ENCODE results near the gene KDM4D.
"Not testable (repeated sequence)": the region's sequence is repeated elsewhere in the genome, so short reads cannot be mapped to it uniquely, and the experiment has no call there.

Gene KDM4D

DNA sequence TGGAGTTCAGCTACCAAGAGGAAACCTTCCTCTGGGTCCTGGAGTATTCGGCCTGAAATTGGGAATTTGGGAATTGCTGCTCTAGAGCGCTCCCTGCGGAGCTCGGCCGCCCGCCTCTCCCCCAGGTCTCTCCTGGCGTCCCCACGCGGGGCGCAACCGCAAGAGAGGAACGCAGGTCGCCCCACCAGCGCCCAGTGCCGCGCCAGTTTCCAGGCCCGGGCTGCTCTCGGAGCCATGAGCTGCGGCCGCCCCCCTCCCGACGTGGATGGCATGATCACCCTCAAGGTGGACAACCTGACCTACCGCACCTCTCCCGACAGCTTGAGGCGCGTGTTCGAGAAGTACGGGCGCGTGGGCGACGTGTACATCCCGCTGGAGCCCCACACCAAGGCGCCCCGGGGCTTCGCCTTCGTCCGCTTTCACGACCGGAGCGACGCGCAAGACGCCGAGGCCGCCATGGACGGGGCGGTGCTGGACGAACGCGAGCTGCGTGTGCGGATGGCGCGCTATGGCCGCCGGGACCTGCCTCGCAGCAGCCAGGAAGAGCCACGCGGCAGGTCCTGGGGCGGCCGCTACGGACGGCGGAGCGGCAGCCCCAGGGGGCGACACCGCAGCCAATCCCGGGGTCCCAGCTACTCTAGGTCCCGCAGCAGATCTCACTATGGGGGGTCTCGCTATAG lies 64.0 kb downstream of the KDM4D start:
- DNase-seq = not testable (repeated sequence)

GRCh38 chr11:95042239-95042638 lies 68.7 kb downstream of the KDM4D start:
- DNase-seq = no peak

DNA sequence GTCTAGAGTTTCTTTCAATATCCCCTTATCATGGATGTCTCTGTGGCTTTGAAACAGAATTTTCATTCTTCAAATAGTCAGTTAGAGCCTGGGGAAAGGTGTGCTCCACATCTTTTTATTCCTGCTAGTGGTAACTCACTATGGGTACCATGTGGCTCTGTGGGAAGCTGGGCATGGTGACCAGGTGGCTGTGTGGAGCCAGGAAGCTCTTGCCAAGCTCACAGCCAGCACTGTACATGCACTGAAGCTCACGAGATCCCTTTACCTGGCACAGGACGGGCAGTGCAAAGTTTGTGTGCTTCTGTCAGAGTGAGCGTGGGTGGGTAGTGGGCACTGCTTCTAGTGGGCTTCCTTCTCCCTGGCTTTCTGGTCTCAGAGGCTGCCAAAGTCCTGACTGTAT lies 69.4 kb downstream of the KDM4D start:
- DNase-seq = no peak

DNA sequence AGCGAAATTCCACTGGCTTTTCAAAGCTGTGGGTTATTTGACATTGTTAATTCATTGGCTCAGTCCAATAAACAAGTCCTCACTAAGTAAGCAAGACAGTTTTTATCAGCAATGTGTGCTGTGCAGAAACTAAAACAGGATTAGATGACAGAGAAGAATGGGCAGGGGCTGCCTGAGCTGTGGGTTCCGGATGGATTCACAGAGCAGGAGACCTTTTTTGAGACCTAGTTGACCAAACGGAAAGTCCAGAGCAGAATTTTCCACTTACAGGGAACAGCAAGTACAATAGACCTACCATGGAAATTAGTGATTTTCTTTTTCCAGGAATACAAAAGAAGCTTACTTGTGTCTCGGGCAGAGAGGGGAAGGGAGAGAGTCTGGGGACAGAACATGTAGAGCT lies 70.5 kb downstream of the KDM4D start:
- DNase-seq = no peak

- DNase-seq = no peak
Measured at GRCh38 chr11:95045812-95046211, 72.3 kb downstream of the KDM4D start.

All from NCI-H2029 treated with DMSO at 0.1 percent for 48 hours (cell line).